ENCODE results near the gene ARVCF. TPM values are rescaled to one million over a fixed set of nuclear protein-coding genes. Genes with fewer than 3 reads are reported as not detected.

The ARVCF gene
- total and polyA plus RNA-seq, 9 of the 15 experiments (the other 6 are each of a cell fraction or from before 2014, with no cell fraction given), result 0.03 to 97.4 (median 15.6) TPM

DNA sequence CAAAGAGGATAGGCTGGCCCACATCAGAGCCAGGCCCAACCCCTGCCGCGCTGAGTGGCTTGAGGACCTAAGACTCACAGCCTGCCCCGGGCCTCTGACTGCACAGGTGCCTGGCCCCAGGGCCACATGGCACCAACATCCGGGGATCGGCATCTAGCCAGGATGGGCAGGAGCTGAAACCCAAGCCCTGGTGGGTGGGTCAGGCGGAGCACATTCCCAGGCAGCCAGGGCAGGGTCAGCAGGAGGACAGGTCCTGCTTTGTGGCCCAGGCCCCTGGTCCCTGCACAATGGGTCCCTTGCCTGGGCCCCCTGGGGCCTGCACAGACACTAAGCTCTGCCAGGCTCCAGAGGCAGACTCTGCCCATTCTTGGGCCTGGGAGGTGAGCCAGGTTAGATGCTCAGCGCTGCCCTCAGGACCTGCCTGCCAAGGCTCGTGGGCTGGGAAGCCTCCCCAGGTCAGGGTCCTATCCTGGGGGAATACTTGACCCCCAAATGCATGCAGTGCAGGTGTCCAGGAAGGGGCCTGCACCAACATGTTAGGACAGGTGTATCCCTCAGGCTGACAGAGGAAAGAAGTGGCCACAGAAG is 33.5 kb downstream of the ARVCF start:
- WGBS (ENCODE audit: insufficient coverage, low coverage, missing lambda C conversion rate), result 71% methylated on average over 8 of the region's 8 CpGs
- H3K9me3 ChIP-seq (replicated peaks; ENCODE audit: control insufficient read depth, insufficient read depth, low read depth, low read length), result no peaks in the 10 kb centered on the region
- no peak for ATAC-seq
- H3K4me1 ChIP-seq (replicated peaks in 1 of 2; ENCODE audit: control insufficient read depth in 2 of 2, insufficient read depth in 2 of 2, low read length in 2 of 2), result peaks cover 19 to 81% of the 10 kb centered on the region in 2 experiments
- H3K27me3 ChIP-seq (ENCODE audit: control insufficient read depth in 2 of 2, insufficient read depth in 2 of 2, low read length in 2 of 2), result no peaks in the 10 kb centered on the region
- in situ Hi-C loops (cut with MboI) (no loop called here), intact Hi-C loops (cut with micrococcal nuclease) (no loop called here)
- H3K79me2 ChIP-seq (ENCODE audit: control insufficient read depth, insufficient read depth, low read length), result no peaks in the 10 kb centered on the region
- no peak for DNase-seq (ENCODE audit: extremely low read depth in 1 of 4, low spot score in 3 of 4)
- peaks cover 30% of the 10 kb centered on the region; the same call in 2 of the 3 replicates for H3K36me3 ChIP-seq (ENCODE audit: control insufficient read depth, insufficient read depth, low read length)
- no TSS peak for BruUV-seq (replicated peaks)
- H3K4me3 ChIP-seq, result no peak overlapping the region
- ChIA-PET POLR2A (interaction anchor here (0.6 to 5.7 kb wide), 10 partner anchors 8 to 270 kb away, joined by 3 to 56 read pairs (median 4); partner anchors contain the start of gene TBX1), CTCF (ENCODE audit: low intra/inter-chr PET ratio) (no interaction called here)
- no peak overlapping the region for H3K4me2 ChIP-seq (ENCODE audit: insufficient read depth, low read length)
- FAIRE-seq, result no peak
- H3K27ac ChIP-seq (ENCODE audit: extremely low read depth, low read depth, low read length), result no peak overlapping the region
- H2AFZ ChIP-seq (ENCODE audit: low read depth, low read length), result no peak overlapping the region
- peaks cover 60% of the 10 kb centered on the region for H4K20me1 ChIP-seq (replicated peaks; ENCODE audit: control insufficient read depth, insufficient read depth, low read length)
- H3K9ac ChIP-seq (ENCODE audit: insufficient read depth in 1 of 2, low read depth in 2 of 2, low read length in 2 of 2), result peak overlapping the region in 1 of 2 experiments; percentile 73; a peak in 2 of 4 replicates
- H3K9me1 ChIP-seq (ENCODE audit: control insufficient read depth, insufficient read depth, low read length), result peaks cover 24% of the 10 kb centered on the region
- no peak for TF ChIP-seq BRCA1 (IDR thresholded peaks at IDR 0.05)
- TF ChIP-seq BRCA1 (CRISPR knock-in tag; IDR thresholded peaks at IDR 0.05), result no peak
- no peak for TF ChIP-seq RBM14 (IDR thresholded peaks at IDR 0.05; ENCODE audit: borderline replicate concordance, insufficient read depth, low read depth, low read length)
- TF ChIP-seq, protein P1, sequence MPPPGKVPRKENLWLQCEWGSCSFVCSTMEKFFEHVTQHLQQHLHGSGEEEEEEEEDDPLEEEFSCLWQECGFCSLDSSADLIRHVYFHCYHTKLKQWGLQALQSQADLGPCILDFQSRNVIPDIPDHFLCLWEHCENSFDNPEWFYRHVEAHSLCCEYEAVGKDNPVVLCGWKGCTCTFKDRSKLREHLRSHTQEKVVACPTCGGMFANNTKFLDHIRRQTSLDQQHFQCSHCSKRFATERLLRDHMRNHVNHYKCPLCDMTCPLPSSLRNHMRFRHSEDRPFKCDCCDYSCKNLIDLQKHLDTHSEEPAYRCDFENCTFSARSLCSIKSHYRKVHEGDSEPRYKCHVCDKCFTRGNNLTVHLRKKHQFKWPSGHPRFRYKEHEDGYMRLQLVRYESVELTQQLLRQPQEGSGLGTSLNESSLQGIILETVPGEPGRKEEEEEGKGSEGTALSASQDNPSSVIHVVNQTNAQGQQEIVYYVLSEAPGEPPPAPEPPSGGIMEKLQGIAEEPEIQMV (tag; conservative IDR thresholded peaks at IDR 0.05; ENCODE audit: low read depth), result no peak
- TF ChIP-seq, protein P2, sequence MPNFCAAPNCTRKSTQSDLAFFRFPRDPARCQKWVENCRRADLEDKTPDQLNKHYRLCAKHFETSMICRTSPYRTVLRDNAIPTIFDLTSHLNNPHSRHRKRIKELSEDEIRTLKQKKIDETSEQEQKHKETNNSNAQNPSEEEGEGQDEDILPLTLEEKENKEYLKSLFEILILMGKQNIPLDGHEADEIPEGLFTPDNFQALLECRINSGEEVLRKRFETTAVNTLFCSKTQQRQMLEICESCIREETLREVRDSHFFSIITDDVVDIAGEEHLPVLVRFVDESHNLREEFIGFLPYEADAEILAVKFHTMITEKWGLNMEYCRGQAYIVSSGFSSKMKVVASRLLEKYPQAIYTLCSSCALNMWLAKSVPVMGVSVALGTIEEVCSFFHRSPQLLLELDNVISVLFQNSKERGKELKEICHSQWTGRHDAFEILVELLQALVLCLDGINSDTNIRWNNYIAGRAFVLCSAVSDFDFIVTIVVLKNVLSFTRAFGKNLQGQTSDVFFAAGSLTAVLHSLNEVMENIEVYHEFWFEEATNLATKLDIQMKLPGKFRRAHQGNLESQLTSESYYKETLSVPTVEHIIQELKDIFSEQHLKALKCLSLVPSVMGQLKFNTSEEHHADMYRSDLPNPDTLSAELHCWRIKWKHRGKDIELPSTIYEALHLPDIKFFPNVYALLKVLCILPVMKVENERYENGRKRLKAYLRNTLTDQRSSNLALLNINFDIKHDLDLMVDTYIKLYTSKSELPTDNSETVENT (CRISPR knock-in tag; IDR thresholded peaks at IDR 0.05), result peak; percentile 31; the same call in 1 of the 2 replicates
- no peak for TF ChIP-seq DDX20 (tag; IDR thresholded peaks at IDR 0.05; ENCODE audit: low read depth)
- TF ChIP-seq SRF (CRISPR knock-in tag; IDR thresholded peaks at IDR 0.05), result no peak; a peak in 1 of 4 replicates
- no peak for TF ChIP-seq ILK (tag; IDR thresholded peaks at IDR 0.05; ENCODE audit: borderline replicate concordance, low read depth)
- TF ChIP-seq, protein P3, sequence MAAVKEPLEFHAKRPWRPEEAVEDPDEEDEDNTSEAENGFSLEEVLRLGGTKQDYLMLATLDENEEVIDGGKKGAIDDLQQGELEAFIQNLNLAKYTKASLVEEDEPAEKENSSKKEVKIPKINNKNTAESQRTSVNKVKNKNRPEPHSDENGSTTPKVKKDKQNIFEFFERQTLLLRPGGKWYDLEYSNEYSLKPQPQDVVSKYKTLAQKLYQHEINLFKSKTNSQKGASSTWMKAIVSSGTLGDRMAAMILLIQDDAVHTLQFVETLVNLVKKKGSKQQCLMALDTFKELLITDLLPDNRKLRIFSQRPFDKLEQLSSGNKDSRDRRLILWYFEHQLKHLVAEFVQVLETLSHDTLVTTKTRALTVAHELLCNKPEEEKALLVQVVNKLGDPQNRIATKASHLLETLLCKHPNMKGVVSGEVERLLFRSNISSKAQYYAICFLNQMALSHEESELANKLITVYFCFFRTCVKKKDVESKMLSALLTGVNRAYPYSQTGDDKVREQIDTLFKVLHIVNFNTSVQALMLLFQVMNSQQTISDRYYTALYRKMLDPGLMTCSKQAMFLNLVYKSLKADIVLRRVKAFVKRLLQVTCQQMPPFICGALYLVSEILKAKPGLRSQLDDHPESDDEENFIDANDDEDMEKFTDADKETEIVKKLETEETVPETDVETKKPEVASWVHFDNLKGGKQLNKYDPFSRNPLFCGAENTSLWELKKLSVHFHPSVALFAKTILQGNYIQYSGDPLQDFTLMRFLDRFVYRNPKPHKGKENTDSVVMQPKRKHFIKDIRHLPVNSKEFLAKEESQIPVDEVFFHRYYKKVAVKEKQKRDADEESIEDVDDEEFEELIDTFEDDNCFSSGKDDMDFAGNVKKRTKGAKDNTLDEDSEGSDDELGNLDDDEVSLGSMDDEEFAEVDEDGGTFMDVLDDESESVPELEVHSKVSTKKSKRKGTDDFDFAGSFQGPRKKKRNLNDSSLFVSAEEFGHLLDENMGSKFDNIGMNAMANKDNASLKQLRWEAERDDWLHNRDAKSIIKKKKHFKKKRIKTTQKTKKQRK (IDR thresholded peaks at IDR 0.05; ENCODE audit: borderline replicate concordance, low read depth, low read length), result no peak
- no peak for TF ChIP-seq PTBP1 (IDR thresholded peaks at IDR 0.05; ENCODE audit: low read depth, low read length)
- no peak for TF ChIP-seq PTRF (tag; IDR thresholded peaks at IDR 0.05)
- TF ChIP-seq ZNF583 (CRISPR knock-in tag; IDR thresholded peaks at IDR 0.05), result 0 out of 2 replicates have a peak, but pooled peaks have one; percentile 17
- TF ChIP-seq ZNF586 (CRISPR knock-in tag; conservative IDR thresholded peaks at IDR 0.05), result no peak
- 0 out of 2 replicates have a peak, but pooled peaks have one; percentile 24 for TF ChIP-seq HDAC8 (tag; IDR thresholded peaks at IDR 0.05)

Data from K562 (cell line).